DMS79 treated with DMSO at 0.1 percent for 48 hours (cell line): ENCODE results near the gene SMIM21.

Experiments used
- DNase-seq: peaks from one replicate; lab custom pipeline; 2025; lab: John Stamatoyannopoulos, UW

SMIM21 gene

DNA sequence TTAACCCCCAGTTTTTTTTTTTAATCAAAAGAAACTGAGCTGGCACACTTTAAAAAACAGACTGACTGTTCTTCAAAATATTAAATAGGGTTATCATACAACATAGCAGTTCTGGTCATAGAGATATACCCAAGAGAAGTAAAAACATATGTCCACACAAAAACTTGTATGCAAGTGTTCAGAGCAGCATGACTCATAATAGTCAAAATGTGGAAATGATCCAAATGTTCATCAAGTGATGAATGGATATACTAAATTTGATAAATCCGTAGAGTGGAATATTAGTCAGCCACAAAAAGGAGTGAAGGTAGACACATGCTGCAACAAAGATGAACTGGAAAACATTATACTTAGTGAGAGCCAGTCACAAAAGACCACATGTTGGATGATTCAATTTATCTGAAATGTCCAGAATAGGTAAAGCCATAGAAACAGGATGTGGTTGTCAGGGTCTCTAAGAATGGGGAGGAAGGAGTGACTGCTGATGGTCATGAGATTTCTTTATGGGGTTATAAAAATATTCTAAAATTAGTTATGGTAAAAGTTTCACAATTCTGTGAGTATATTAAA is 5.1 kb downstream of the SMIM21 start:
- no peak for DNase-seq

DNA sequence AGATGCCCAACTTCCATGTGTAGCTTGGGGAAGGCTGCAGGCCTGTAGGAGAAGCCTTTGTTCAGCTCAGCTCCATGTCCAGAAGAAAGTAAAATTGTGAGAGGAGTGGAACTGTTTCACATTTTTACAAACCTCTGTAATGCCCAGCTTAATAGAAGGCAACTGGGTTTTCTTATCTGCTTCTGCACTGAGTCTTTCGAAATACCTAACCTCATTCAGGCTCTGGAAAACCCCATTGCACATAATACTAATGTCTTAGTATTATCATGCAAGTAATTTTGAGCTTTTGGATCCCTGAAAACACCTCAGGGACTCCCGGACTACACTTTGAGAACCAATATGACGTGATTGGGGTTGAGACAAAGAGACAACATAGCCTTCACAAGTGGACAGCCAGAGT is 5.8 kb downstream of the SMIM21 start:
- DNase-seq: no peak

- DNase-seq: no peak
Measured at GRCh38 chr18:75418293-75419005, 9.1 kb downstream of the SMIM21 start.

DNA sequence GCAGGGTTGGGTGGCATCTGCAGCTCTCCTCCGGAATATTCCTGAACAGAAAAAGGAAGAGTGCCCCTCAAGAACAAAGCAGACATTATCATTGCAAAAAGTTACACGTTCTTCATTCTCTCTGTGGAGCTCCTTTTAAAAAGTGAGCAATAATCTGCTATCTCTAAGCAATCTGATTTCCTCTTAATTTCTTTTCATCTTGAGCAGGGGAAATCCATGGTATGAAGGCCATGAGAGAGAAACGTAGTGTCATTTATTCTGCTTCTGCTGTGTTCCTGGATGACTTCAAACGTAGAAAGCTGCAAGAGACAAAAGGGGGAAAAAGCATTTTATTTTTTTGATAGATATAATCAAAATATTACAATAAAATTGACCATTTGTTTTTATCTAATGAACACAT is 16.9 kb downstream of the SMIM21 start:
- no peak for DNase-seq

- no peak for DNase-seq
Measured at GRCh38 chr18:75409806-75410205, 17.7 kb downstream of the SMIM21 start.

DNA sequence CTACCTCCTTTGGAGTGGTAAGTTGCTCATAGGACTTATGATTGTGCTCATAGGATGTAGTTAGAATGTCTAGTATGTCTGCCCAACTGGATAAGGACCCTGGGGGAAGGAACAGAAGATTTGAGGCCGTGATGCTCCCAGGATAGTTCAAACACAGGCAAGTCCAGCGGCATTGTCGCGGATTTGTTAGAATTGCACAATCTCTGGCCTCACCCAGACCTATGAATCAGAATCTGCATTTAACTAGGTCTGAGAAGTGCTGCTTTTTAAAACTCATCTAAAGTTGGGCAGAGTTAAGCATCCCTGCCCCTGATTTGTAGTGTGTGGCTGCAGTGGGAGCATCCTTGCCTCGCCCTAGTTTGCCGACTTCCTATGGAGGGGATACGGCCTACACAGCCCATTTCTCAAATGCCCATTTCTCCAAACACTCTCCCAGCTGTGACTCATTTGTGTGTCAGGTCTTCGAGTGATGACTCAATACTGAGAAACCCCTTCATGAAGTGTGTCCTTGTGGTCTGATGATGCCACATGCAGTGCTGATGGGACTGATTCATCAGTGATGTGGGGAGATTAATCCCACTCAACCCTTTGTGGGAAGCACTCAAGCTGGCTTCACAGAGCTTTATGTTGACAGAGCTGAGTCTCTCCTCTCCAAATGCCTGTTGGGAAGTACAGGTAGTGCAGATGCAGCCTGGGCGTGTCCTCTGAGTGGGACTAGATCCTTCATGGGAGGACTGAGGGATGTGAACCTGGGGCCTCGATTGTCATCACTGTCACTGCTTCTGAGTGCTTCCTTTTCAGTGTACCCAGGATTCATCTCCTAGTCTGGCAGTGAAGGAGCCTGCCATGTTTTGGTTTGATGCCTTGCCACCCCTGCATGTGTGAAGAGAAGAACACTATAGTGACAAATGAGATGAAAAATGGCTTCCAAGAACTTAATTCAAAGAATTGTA is 18.7 kb downstream of the SMIM21 start:
- DNase-seq: no peak

DNA sequence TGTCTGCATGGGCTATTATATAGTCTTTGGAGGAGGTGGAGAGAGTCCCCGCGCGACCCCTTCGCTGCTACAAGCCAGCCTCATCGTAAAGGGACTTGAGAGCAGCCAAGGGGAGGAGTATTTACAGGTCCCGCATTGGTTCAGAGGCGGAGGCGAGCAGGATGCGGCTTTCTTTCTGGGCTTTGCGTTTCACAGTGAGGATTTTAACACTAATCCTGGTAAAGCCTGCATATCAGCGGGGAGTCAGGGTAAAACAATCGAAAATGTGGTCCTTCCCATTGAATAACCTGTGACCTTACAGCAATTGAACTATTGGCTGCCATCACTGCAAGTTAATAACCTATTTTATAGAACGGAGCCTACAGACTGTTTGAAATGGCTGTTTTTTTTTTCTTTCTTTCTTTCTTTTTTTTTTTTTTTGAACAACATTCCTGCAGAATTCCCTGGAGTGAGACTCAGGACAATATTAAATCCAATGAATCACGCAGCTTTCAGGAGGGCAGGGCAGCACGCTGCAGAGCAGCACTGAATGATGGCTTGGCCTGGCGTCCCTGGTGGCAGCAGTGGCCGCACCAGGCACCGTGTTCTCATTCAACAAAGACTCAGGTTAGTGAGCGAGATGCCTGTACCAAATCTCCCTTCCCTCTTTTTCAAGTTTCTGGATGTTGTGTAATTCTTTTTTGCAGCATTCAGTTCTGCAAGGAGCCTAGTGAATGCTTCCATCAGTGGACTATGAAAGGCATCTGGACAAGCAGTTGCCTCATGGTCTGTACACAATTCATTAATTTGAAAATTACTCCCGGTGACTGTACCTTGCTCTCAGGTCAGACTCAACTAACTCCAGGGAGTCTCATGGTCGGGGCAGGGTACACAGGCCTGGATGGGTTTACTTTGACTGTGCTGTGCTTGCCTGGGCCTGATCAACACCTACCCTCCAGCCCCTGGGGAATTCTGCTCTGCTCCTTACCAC is 19.8 kb downstream of the SMIM21 start:
- DNase-seq: no peak

DNA sequence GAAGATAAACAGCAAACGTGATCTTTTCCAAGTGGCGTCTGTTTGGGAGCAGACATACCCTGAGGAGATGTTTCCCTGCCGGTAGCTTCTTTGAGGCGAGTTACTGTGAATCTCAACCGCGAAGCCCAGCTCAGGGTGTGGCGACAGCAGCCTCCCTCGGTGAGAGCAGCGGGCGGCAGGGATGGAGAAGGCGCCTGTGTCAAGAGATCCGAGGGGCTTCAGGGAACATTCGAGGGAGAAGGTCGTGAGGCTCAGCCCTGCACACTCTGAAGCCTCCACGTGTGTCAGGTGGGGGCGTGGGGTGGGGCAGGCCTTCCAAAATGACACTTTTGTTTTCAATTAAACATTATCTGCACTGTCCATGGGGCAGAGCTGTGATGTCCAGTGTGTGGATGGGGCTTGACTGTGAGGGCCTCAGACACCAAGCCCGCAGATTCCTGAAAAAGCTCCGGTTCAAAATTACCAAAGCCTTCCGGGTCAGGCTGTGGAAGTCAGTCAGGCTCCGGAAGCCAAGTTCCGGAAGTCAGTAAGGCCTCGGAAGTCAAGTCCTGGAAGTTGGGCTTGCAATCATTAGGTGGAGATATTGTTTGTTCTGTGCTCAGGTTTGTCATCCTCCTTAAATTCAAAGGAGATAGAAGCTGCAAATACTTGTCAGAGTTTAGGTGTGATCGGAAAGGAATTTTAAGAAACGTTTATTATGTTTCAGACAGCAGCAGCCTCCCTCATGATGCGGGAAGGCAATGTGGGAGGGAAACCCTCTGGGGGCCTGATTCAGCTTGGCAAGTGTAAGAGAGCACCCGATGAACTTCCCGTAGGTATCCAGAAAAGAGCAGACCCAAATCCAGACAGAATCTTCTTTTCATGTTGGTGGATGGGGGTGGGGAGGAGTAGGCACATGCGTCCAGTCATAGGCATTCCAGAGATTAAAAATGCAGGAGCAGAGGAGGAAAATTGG is 20.7 kb downstream of the SMIM21 start:
- DNase-seq: no peak

GRCh38 chr18:75405351-75405750 is 22.2 kb downstream of the SMIM21 start:
- DNase-seq: no peak

- no peak for DNase-seq
Measured at GRCh38 chr18:75400366-75400765, 27.1 kb downstream of the SMIM21 start.

- no peak for DNase-seq
Measured at GRCh38 chr18:75395137-75395536, 32.4 kb downstream of the SMIM21 start.

- no peak for DNase-seq
Measured at GRCh38 chr18:75393721-75394120, 33.8 kb downstream of the SMIM21 start.

GRCh38 chr18:75392226-75392578 is 35.3 kb downstream of the SMIM21 start:
- no peak for DNase-seq

GRCh38 chr18:75391279-75392225 is 36.0 kb downstream of the SMIM21 start:
- DNase-seq: no peak

DNA sequence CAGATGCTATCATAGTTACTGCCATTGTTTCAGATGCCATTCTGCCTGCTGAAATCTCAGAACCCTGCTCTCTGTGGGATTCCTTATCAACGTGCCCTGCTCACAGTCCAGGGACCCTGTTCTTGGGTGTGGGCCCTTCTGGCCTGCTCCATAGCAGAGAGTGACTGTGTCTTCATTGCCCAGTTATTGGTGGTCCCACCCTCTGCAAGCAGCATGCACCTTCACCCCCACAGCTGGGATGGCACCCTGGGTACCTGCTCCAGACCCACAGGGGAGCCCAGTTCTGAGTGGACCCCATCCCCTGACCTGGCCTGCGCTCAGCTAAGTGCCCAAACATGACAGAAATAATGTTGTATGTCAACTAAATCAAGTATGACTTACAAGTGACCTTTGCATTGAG is 36.6 kb downstream of the SMIM21 start:
- DNase-seq: no peak

- DNase-seq: no peak
Measured at GRCh38 chr18:75384144-75384543, 43.4 kb downstream of the SMIM21 start.

- no peak for DNase-seq
Measured at GRCh38 chr18:75378376-75379315, 48.9 kb downstream of the SMIM21 start.

DNA sequence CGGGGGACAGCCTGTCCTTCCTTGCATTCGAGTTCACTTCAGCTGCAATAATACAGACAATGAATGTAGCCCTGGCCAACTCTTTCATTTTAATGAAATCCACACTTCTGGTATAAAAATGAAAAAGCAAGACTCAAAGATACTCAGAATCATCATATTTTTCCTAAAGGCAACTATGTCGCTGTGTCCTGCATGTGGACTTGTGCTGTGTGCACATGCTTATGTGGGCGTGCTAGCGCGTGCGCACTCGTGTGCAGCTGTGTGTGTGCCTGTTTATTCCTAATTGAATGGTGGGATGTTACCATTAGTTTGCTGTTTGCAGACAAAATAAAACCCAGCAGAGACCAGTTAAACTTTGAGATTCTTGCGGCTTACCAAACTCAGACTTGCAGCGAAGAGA is 49.6 kb downstream of the SMIM21 start:
- DNase-seq: no peak
